HG03571 (cell line): ENCODE results near the gene CYB5A.
"Not testable (repeated sequence)": the region's sequence is repeated elsewhere in the genome, so short reads cannot be mapped to it uniquely, and the experiment has no call there.

ENCODE experiments used
- ATAC-seq: cut with Tn5 transposase; IDR thresholded peaks from one replicate; pipeline ENCODE4 v1.9.1; 2021; ENCODE audit not compliant: unreplicated experiment

Gene CYB5A, protein sequence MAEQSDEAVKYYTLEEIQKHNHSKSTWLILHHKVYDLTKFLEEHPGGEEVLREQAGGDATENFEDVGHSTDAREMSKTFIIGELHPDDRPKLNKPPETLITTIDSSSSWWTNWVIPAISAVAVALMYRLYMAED

DNA sequence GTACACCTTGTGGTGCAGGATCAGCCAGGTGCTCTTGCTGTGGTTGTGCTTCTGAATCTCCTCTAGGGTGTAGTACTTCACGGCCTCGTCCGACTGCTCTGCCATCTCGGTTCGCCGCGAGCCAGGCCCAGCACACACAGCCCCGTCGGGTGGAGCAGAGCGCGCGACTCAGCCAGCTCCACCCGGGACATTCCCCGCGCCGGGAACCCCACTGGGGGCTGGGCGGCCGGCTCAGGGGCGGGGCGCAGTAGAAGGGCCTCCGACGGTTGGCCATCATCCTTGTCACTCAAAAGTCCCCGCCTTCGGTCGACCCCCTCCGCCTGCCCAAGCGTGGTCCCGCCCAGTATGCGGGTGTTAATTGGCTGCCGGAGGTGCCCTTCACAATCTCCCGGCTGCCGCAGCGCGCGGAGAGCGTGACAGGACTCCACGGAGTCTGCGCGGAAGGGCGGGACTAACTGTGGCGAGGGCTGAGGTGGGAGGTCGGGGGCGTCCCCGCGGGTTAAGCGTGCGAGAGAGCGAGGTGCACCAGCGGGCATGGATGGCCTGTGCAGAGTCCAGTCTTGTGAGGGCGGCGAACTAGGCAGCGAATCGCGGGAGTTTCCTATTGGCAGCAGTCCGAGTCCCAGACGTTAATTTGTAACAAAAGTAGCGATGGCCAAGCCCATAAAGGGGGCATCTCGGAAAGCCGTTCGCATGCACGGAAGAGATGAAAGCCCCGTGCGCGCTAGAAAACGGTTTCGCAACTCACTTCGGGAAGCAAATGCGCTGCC, at the start of gene CYB5A:
TSS of gene CYB5A (minus strand) at position 193 of the 770 bp plus-strand sequence. CDS start at position 105, 88 bp downstream.
- peak; percentile 99 for ATAC-seq

- ATAC-seq = no peak
Observed at GRCh38 chr18:74337912-74338309, 46.1 kb upstream of the CYB5A start.

DNA sequence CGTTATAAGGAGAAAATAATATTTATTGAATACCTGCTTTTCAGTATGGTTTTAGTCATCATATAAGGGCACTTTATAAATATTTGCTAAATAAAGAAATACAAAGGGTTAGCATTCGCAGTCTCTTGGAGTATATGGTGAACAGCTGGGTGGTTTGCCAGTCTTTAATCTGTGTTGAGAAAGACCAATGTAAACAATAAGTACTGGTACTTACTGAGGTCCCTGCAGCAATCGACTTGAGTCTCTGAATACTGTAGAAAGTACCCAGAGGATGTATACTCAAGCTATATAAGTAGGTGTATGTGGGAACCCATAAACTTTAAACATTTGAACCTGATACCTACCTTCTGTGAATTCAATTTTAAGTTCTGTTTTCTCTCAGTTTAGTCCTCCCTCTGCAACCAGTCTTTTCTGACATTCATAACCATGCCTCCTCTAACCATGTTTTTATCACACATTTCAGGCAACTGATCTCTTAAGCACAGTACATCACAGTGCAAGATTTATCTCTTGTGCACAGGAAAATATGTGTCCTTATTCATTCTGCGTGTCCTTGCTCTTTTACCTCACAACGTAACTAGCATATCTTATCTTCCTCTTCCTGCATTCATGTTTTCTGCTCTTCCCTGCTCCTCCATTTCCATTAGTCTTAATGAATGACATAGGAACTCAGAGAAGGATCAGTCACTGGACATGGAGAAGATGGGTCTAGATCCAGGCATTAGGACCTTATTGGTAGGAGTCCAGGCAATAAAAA, 45.6 kb upstream of the CYB5A start:
- ATAC-seq = no peak

GRCh38 chr18:74336656-74337055, 44.9 kb upstream of the CYB5A start:
- ATAC-seq = no peak

GRCh38 chr18:74334242-74334893, 42.6 kb upstream of the CYB5A start:
- no peak for ATAC-seq

GRCh38 chr18:74333091-74333490, 41.3 kb upstream of the CYB5A start:
- no peak for ATAC-seq

- no peak for ATAC-seq
Observed at GRCh38 chr18:74331404-74331803, 39.6 kb upstream of the CYB5A start.

DNA sequence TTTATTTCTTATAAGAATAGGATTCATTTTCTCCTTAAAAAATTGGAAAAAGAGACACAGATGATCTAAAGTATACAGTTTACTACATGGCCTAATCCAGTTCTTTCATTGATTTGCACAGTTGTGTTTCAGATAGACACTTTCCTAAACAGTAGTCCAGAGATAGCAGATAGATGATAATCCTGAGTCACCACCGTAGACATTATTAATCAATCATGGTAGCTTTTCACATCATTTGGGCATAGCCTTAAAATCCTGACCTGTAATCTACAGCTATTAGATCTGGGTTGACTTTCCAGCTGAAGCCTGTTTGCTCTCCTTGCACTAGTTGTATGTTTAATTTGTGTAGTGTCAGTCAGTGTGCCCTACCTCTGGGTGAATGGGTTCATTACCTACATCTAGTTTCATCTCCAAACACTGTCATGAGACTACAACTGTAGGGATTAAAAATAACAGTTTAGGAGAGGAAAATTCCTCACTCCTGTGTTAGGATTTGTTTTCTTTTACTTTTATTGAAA, 38.0 kb upstream of the CYB5A start:
- ATAC-seq = no peak

DNA sequence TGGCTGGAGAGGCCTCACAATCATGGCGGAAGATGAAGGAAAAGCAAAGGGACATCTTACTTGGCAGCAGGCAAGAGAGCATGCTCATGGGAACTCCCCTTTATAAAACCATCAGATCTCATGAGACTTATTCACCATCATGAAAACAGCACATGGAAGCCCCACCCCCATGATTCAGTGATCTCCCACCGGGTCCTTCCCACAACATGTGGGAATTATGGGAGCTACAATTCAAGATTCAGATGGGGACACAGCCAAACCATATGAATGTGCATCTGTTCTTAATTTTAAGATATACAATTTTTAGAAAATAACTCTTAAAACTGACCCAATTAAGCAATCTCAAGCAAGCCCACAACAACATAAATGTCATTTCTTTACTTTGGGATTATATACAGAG, 36.4 kb upstream of the CYB5A start:
- ATAC-seq = no peak

GRCh38 chr18:74326791-74327190, 35.0 kb upstream of the CYB5A start:
- not testable (repeated sequence) for ATAC-seq

DNA sequence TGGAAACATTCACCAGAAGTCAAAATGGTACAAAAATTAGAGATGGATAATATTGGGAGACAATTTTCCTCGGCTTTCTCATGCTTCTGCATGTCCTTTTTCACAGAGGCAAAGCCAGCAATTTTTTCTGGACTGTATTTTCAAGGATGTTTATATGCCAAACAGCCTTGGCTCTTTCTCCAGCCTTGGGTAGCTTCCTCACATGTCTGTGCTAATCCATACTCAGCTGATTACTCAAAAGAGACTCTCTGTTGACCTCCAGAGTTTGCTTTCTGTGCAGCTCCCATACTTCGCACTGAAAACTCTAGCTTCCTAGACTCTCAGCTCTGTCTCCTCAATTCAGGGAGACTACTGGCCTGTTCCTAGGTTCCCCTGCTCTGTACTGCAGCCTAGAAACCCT, 34.5 kb upstream of the CYB5A start:
- ATAC-seq = no peak

- no peak for ATAC-seq
Observed at GRCh38 chr18:74316257-74317170, 24.8 kb upstream of the CYB5A start.

DNA sequence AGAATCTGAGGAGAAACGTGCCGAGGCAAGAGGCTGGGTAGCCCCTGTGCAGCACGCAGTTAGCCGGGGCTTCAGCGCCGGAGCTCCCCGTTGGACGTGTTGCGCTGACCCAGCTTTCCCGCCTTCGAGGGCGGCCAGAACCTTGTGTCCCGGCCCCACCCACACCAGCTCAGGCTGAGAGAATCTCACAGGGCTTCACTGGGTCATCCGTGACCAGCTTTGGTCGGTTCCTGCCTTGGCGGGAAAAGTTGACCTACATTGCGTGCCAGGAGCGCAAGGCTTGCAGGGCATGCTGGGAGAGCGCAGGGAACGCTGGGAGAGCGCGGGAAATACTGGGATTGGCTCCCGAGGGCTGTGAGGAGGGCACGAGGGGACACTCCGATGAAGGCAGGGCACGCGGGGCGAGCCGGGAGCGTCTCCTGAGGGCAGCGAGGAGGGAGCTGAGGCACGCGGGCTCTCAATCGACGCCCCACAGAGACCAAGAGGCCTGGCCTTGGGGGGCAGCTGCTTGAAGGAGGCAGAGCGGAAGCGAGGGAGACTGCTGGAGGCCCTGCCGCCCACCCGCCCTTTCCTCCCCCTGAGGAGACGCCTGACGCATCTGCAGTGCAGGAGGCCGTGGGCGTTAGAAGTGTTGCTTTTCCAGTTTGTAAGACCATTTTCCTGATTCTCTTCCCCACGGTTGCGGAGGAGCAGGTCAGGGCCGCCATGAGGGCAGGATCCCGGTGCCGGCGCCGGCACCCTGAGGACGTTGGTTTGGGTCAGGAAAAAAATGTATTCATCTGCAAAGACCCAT, 23.9 kb upstream of the CYB5A start, which contains the start of gene C18orf63:
TSS of gene C18orf63 (plus strand) at position 376 of the 793 bp plus-strand sequence. CDS start 2,027 bp downstream, outside the sequence.
- ATAC-seq = no peak

- ATAC-seq = no peak
Observed at GRCh38 chr18:74314759-74315463, 23.1 kb upstream of the CYB5A start.

DNA sequence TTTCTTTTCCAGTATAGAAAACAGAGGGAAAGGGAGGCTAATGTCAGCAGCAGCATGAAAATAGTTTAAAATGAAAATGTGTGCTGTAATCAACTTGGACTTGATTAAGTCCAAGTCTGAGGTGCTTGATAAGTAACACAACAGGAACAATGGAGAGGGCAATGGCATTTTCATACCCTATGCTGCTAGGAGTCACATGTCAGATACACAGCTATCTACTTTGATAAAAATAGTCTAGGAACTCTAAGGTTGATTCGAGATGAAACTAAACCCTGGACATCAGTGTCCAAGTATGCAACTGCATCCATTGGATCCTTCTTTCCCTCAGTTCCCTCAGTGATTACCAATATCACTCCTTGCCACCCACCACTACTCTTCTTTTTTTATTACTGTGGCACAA, 19.2 kb upstream of the CYB5A start:
- no peak for ATAC-seq

DNA sequence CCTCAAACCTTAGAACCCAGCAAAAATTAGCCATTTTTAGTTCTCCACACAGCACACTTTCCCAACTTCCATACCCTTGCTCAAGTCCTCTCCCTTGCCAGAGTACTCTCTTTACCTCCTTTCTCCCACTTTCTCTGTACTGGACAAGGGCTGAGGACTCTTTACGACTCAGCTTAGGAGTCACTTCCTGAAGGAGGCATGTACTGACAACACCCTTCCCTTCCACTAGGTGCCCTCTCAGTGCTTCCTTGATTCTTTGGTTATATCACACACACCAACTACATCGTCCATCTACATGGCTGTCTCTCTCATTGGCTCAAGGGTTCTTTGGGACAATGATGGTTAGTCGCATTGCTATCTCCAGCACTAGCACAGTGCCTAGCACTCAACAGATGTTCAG, 18.6 kb upstream of the CYB5A start:
- ATAC-seq = peak; percentile 59

DNA sequence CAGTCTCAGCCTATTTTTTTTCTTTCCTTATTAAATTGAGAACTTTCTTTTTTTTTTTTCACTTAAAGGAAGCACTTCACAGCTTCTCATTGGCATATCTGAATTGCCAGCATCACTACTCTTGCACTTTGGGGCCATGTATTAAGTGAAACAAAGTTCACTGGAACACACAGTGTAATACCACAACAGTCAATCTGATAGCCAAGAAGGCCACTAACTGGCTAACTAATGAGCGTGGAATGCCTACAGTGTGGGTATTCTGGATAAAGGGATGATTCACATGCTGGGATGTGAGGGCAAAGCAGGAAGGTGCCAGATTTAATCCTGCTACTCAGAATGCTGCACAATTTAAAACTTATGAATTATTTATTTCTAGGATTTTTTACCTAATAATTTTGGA, 12.2 kb upstream of the CYB5A start:
- no peak for ATAC-seq

- no peak for ATAC-seq
Observed at GRCh38 chr18:74303306-74303705, 11.5 kb upstream of the CYB5A start.

DNA sequence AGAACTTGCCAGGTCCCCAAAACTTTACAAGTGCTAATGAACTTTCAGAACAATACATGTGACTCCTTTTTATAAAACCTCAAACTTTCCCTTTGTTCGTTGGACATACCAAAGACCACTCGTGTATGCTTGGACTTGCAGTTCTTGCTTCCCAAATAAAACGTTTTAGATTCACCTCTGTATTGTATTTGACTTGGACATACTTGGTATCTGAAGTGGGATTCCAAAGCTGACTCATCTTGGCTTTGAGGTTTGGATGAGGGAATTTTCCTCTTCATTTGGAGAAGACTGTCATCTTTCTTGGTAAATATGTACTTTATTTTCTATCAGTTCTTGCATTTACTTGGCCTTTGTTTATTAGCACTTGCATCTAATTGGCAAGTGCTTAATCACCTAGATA, 8.0 kb upstream of the CYB5A start:
- ATAC-seq = no peak
